CD4-positive, alpha-beta T cell (primary cell): ENCODE measurements around the gene THRB. TPM values are rescaled to one million over a fixed set of nuclear protein-coding genes. Genes with fewer than 3 reads are reported as not detected.

Source experiments
- ATAC-seq: fragments of 200-7000 bp; cut with Tn5 transposase; one replicate; pipeline ENCODE4 v1.10.0; 2022; ENCODE audit warnings: mild to moderate bottlenecking; ENCODE audit not compliant: poor library complexity
- CTCF ChIA-PET: fragments of 350-600 bp; sonication (Branson Sonifier 250); formaldehyde crosslinking; loops from one replicate; lab custom pipeline; 2021; ENCODE audit warnings: antibody characterized with exemption, inconsistent platforms; lab: Charles Lee
- POLR2A ChIA-PET: fragments of 350-600 bp; sonication (Branson Sonifier 250); formaldehyde crosslinking; loops from one replicate; lab custom pipeline; 2021; ENCODE audit warnings: antibody characterized with exemption, inconsistent platforms; lab: Charles Lee
- DNase-seq, 14 experiments: peaks; one replicate each; pipeline ENCODE4 v3.0.0-alpha.2; 2013 to 2020; ENCODE audit warnings: mixed read lengths in 2 of 14
- H3K27ac ChIP-seq, 2 donors: one replicate each; pipeline versions ENCODE4 v1.5.1 to v1.7.0; 2013; ENCODE audit warnings: low read length in 2 of 2, low read depth in 1 of 2, mild to moderate bottlenecking in 1 of 2
- H3K27me3 ChIP-seq, 2 experiments: 1 replicate in 1 of 2; 2 replicates in 1 of 2; pipeline versions ENCODE4 v1.6.1 to v1.7.0; 2013; ENCODE audit warnings: low read length in 2 of 2, control low read depth in 1 of 2, mild to moderate bottlenecking in 1 of 2, moderate library complexity in 1 of 2; ENCODE audit not compliant: insufficient read depth in 2 of 2, control insufficient read depth in 1 of 2
- H3K36me3 ChIP-seq: one replicate; pipeline ENCODE4 v1.6.1; 2013; ENCODE audit warnings: low read length, control low read depth; ENCODE audit not compliant: insufficient read depth
- H3K4me1 ChIP-seq: one replicate; pipeline ENCODE4 v1.6.1; 2013; ENCODE audit warnings: low read length, control low read depth; ENCODE audit not compliant: insufficient read depth
- H3K4me3 ChIP-seq: one replicate; pipeline ENCODE4 v1.5.1; 2013; ENCODE audit warnings: mild to moderate bottlenecking, low read length, moderate library complexity
- H3K9me3 ChIP-seq, 2 experiments: 1 replicate in 1 of 2; 2 replicates in 1 of 2; pipeline versions ENCODE4 v1.6.1 to v1.7.0; 2013; ENCODE audit warnings: low read length in 2 of 2, mild to moderate bottlenecking in 2 of 2, control low read depth in 1 of 2, moderate library complexity in 1 of 2; ENCODE audit not compliant: control insufficient read depth in 1 of 2, insufficient read depth in 1 of 2
- H3K27ac Mint-ChIP-seq: one replicate; pipeline ENCODE4 v1.8.0; 2020; ENCODE audit warnings: mixed read lengths
- H3K27me3 Mint-ChIP-seq: one replicate; pipeline ENCODE4 v1.8.0; 2021; ENCODE audit warnings: mixed read lengths
- H3K36me3 Mint-ChIP-seq: one replicate; pipeline ENCODE4 v1.8.0; 2021; ENCODE audit warnings: low read depth, mixed read lengths
- H3K4me1 Mint-ChIP-seq: one replicate; pipeline ENCODE4 v1.8.0; 2021; ENCODE audit warnings: low read depth, mixed read lengths
- H3K4me3 Mint-ChIP-seq: one replicate; pipeline ENCODE4 v1.8.0; 2020; ENCODE audit warnings: mild to moderate bottlenecking, mixed read lengths
- H3K9me3 Mint-ChIP-seq: one replicate; pipeline ENCODE4 v1.8.0; 2020; ENCODE audit warnings: mixed read lengths
- CTCF ChIP-seq: fragments of 200-600 bp; IDR thresholded peaks from one replicate; pipeline ENCODE4 v1.8.0; 2022; ENCODE audit warnings: antibody characterized with exemption, mild to moderate bottlenecking
- intact Hi-C, 2 experiments: fragments of 100-400 bp; cut with DNase I in 1 of 2; cut with micrococcal nuclease in 1 of 2; formaldehyde crosslinking; loops; one replicate each; pipeline versions ENCODE4 v1.15.1 to v1.9.0; 2023 to 2025; cut with DNase I, micrococcal nuclease
- total RNA-seq, 174 experiments: library from RNA in 2 of 174; stranded (reverse) in 2 of 174; gene quantifications; one replicate each; pipeline ENCODE4 v1.2.3 and lab custom pipeline; 2021 to 2026

THRB gene
- total RNA-seq, 2 experiments from 2014 or later: not detected

GRCh38 chr3:24315971-24316370 lies 178.7 kb downstream of the THRB start:
- peaks cover 7% of the 10 kb centered on the region for H3K27me3 Mint-ChIP-seq
- no peak overlapping the region for H3K27ac ChIP-seq
- no peaks in the 10 kb centered on the region for H3K36me3 Mint-ChIP-seq
- H3K27me3 ChIP-seq: no peaks in the 10 kb centered on the region
- intact Hi-C loops: no loop called here
- H3K4me1 Mint-ChIP-seq: no peaks in the 10 kb centered on the region
- H3K27ac Mint-ChIP-seq: no peak overlapping the region
- ChIA-PET POLR2A (no interaction called here), CTCF (no interaction called here)
- no peak overlapping the region for H3K4me3 ChIP-seq
- H3K36me3 ChIP-seq: no peaks in the 10 kb centered on the region
- no peak for TF ChIP-seq CTCF
- peaks cover 5% of the 10 kb centered on the region for H3K9me3 Mint-ChIP-seq
- H3K9me3 ChIP-seq: peaks cover 0 to 5% of the 10 kb centered on the region in 2 experiments
- H3K4me1 ChIP-seq: no peaks in the 10 kb centered on the region
- ATAC-seq (no peak), DNase-seq (no peak)
- H3K4me3 Mint-ChIP-seq: no peak overlapping the region

- no peak for TF ChIP-seq CTCF
- Mint-ChIP-seq H3K9me3 (peaks cover 5% of the 10 kb centered on the region), H3K27ac (no peak overlapping the region), H3K27me3 (peaks cover 7% of the 10 kb centered on the region), H3K4me1 (no peaks in the 10 kb centered on the region), H3K4me3 (no peak overlapping the region), H3K36me3 (no peaks in the 10 kb centered on the region)
- Histone ChIP-seq H3K36me3 (no peaks in the 10 kb centered on the region), H3K4me1 (no peaks in the 10 kb centered on the region), H3K27me3 (no peaks in the 10 kb centered on the region), H3K4me3 (no peak overlapping the region), H3K9me3 (peaks cover 0 to 5% of the 10 kb centered on the region in 2 experiments), H3K27ac (no peak overlapping the region)
- intact Hi-C loops: no loop called here
- ATAC-seq (no peak), DNase-seq (no peak)
- ChIA-PET POLR2A (no interaction called here), CTCF (no interaction called here)
These were observed 179.3 kb downstream of the THRB start for GRCh38 chr3:24315356-24315755.

- Histone ChIP-seq H3K36me3 (no peaks in the 10 kb centered on the region), H3K27me3 (no peaks in the 10 kb centered on the region), H3K4me1 (no peaks in the 10 kb centered on the region), H3K9me3 (no peaks in the 10 kb centered on the region), H3K27ac (no peak overlapping the region), H3K4me3 (no peak overlapping the region)
- peaks cover 7% of the 10 kb centered on the region for H3K27me3 Mint-ChIP-seq
- no peak for ATAC-seq
- TF ChIP-seq CTCF: no peak
- no peaks in the 10 kb centered on the region for H3K4me1 Mint-ChIP-seq
- H3K9me3 Mint-ChIP-seq: peaks cover 3% of the 10 kb centered on the region
- no peak for DNase-seq
- no peaks in the 10 kb centered on the region for H3K36me3 Mint-ChIP-seq
- ChIA-PET POLR2A (no interaction called here), CTCF (no interaction called here)
- intact Hi-C loops: no loop called here
- no peak overlapping the region for H3K27ac Mint-ChIP-seq
- H3K4me3 Mint-ChIP-seq: no peak overlapping the region
These were observed 182.8 kb downstream of the THRB start for GRCh38 chr3:24311881-24312280.
